ENCODE data around the gene TSPAN14.
A peak's percentile ranks its signal among the peaks of the same experiment; 100 is the strongest.

Gene TSPAN14

DNA sequence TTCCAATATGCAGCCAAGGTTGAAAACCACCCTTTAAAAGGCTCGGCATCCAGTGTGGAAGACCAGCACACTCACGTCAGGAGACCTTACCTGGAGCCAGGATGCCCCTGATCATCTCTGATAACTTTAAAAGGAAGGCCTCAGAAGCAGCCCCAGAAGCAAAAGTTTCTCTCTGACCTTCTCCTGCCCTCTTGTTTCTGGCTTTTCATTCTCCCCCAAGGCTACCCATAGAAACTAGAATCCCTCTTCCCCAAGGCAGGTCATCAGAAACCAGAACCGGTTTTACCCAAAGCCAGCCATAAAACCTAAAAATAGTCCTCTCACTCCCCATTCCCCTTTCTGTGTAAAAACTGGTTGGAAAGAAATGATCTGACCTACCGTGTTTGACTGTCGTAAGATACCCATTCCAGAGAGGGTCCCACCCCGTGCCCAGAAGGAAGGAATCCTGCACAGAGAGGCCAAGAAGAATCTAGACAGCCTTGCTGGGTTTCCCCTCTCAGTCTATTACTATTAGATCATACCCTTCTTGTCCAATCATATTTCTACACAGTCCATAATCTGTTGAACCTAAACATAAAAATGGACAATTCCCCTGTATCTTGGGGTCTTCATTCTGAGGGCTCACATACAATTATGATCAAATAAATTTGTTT is 17.5 kb upstream of the TSPAN14 start:
- DNase-seq (ENCODE audit: low read depth in 1 of 2, low spot score in 1 of 2): peak in 1 of 2 experiments; percentile 45
- no peak for TF ChIP-seq JUND (IDR thresholded peaks at IDR 0.05; ENCODE audit: low read depth)
- in situ Hi-C loops (cut with HindIII; ENCODE audit: low pct_unique_long_range_greater_than_20kb, low sequenced_read_pairs): no loop called here

DNA sequence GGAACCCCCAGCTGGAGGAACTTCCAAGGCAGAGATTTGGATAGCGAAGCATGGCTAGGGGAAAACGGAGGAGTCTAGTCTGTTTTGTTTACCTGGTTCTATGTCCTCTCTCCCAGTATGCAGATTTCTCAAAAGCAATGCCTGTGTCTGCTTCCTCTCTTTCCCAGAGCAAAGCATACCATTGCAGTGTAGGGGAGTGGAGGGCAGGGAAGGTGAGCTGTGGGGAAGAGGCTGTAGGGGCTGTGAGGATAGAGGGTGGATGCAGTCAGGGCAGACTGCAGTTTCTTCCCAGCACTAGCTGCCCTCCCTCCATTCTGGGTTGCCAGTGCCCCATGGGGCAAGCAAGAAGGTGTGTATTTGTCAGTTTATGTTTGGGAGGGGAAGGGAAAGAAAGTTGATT is 16.9 kb upstream of the TSPAN14 start:
- no peak for DNase-seq (ENCODE audit: low read depth in 1 of 2, low spot score in 1 of 2)
- no peak for TF ChIP-seq JUND (IDR thresholded peaks at IDR 0.05; ENCODE audit: low read depth)
- in situ Hi-C loops (cut with HindIII; ENCODE audit: low pct_unique_long_range_greater_than_20kb, low sequenced_read_pairs): no loop called here

DNA sequence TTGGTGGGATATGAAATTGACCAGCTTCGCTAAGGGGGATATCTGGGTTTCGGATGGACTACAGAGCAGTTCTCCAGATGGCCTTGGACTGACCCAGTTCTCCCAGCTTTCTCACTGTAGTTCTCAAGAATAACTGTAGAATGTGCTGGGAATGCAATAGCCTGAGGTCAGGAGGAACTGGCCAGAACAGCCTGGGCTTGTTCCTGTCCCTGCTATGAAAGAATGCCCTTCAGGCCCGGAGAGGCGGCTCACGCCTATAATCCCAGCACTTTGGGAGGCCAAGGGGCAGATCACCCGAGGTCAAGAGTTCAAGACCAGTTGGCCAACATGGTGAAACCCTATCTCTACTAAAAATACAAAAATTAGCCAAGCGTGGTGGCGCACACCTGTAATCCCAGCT is 12.3 kb upstream of the TSPAN14 start:
- in situ Hi-C loops (cut with HindIII; ENCODE audit: low pct_unique_long_range_greater_than_20kb, low sequenced_read_pairs): no loop called here
- DNase-seq (ENCODE audit: low read depth in 1 of 2, low spot score in 1 of 2): peak in 1 of 2 experiments; percentile 56
- TF ChIP-seq JUND (IDR thresholded peaks at IDR 0.05; ENCODE audit: low read depth): no peak

DNA sequence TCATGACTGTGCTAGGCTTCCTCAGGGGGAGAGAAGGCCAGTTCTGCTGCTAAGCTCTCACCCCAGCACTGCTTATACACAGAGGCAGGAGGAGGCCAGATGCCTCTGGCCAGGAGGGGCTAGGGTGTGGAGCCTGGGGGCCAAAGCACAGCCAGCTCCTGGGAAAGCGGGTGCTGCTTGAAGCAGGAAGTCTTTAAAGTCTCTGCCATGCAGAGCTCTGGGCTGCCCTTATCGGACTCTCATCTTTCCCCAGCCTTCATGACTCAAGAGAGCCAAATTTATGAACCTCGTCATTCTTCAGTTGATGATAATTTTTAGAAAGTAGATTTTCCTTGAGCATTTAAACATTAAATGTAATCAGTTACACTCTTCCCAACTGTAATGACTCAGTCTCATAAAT is 11.2 kb upstream of the TSPAN14 start:
- DNase-seq (ENCODE audit: low read depth in 1 of 2, low spot score in 1 of 2): no peak
- in situ Hi-C loops (cut with HindIII; ENCODE audit: low pct_unique_long_range_greater_than_20kb, low sequenced_read_pairs): no loop called here
- TF ChIP-seq JUND (IDR thresholded peaks at IDR 0.05; ENCODE audit: low read depth): no peak

DNA sequence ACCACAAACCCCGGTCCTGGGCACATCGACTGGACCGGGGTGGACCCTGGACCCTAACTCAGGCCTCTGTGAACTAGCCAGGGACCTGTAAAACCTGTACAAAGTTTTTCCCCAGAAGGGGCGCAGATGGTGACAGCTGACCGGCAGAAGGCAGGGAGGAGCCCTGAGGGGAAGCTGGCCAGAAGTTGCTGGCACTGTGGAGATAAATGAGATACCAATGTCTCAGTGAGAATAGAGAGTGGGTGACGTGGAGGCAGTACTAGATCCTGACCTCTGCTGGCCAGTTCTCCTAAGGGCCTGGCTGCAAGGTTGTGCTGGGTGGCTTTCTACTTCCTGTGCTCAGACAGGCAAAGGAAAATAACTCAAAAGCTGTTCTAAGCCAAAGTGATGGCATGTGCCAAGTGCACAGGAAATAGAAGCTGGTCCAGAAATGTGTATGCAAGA is 10.6 kb upstream of the TSPAN14 start:
- TF ChIP-seq JUND (IDR thresholded peaks at IDR 0.05; ENCODE audit: low read depth): no peak
- in situ Hi-C loops (cut with HindIII; ENCODE audit: low pct_unique_long_range_greater_than_20kb, low sequenced_read_pairs): no loop called here
- peak in 1 of 2 experiments; percentile 71 for DNase-seq (ENCODE audit: low read depth in 1 of 2, low spot score in 1 of 2)

DNA sequence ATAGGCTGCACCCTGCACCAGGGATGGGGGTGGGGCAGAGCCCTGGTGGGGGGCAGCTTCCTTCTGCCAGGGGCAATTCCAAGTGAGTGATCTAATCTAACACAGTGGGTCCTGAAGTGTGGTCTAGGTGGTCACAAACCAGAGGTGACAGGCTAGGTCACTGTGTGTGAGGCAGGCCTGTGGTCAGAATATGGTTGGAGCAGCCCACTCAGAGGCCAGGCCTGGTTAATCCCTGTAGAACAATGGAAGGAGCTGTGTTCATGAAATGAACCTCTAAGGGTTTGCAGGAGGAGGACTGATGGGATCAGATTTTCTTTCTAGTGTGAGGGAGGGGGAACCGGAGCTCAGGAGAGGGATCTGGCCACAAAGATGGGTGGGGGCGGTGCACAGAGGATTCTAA is 10.0 kb upstream of the TSPAN14 start:
- no peak for TF ChIP-seq JUND (IDR thresholded peaks at IDR 0.05; ENCODE audit: low read depth)
- in situ Hi-C loops (cut with HindIII; ENCODE audit: low pct_unique_long_range_greater_than_20kb, low sequenced_read_pairs): no loop called here
- no peak for DNase-seq (ENCODE audit: low read depth in 1 of 2, low spot score in 1 of 2)

DNA sequence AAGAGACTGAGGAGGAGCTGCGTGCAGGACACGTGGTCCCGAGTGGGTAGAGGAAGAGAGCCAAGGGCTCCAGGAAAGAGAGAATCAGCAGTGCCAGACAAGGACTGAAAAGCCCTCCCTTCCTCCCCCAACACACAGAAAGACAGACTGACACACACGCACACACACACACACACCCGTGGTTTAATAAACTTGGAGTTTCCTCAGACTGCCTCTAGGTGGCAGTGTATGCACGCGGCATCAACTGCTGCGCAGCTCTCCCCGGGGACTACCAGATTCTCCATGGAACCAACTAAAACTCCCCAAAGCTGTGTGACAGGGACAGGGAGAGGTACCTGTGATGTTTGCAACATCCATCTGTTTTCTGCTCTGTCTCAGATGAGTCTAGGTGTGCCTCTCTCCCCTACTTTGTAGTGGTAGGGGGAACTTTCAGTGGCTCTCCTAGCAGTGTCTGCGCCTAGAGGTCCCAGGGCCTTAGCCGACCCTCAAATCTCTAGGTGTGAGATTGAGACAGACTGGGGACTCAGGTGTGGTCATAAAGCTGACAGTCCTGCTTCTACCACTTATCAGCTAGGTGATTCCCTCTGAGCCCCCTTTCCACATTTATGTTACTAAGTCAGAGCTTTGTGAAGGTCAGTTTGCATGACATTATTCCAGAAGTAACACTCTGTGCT is 9.3 kb upstream of the TSPAN14 start:
- TF ChIP-seq JUND (IDR thresholded peaks at IDR 0.05; ENCODE audit: low read depth): no peak
- in situ Hi-C loops (cut with HindIII; ENCODE audit: low pct_unique_long_range_greater_than_20kb, low sequenced_read_pairs): no loop called here
- peak; percentile 70 to 84 for DNase-seq (ENCODE audit: low read depth in 1 of 2, low spot score in 1 of 2)

DNA sequence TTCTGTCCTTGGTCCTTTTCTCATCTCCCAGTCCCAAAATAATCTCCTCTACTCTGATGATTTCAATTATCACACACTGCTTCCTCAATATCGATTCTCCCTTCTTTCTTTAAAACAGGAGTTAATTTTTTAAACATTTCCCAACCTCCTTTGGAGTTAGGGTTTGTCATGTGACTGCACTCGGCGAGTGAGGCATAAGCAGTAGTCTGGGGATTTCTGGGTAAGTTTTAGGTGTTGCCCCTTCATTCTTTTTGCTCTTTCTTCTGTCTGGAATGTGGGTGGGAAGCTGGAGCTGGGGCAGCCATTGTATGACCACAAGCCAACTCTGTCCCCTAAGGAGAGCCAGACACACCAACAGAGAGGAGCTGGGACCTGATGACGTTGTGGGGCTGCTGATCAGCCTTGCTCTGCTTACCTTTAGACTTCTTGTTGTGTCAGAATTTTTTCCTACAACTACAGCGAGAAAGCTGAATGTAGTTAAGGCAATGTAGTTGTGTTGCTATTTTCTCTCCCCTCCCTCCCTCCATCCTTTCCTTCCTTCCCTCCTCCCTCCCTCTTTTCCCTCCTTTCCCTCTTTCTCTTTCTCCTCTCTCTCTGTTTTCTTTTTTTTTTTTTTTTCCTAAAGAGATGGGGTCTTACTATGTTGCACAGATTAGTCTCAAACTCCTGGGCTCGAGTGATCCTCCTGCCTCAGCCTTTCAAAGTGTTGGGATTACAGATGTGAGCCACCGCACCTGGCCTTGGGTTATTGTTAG is 6.5 kb upstream of the TSPAN14 start:
- no peak for TF ChIP-seq JUND (IDR thresholded peaks at IDR 0.05; ENCODE audit: low read depth)
- DNase-seq (ENCODE audit: low read depth in 1 of 2, low spot score in 1 of 2): no peak
- in situ Hi-C loops (cut with HindIII; ENCODE audit: low pct_unique_long_range_greater_than_20kb, low sequenced_read_pairs): no loop called here

DNA sequence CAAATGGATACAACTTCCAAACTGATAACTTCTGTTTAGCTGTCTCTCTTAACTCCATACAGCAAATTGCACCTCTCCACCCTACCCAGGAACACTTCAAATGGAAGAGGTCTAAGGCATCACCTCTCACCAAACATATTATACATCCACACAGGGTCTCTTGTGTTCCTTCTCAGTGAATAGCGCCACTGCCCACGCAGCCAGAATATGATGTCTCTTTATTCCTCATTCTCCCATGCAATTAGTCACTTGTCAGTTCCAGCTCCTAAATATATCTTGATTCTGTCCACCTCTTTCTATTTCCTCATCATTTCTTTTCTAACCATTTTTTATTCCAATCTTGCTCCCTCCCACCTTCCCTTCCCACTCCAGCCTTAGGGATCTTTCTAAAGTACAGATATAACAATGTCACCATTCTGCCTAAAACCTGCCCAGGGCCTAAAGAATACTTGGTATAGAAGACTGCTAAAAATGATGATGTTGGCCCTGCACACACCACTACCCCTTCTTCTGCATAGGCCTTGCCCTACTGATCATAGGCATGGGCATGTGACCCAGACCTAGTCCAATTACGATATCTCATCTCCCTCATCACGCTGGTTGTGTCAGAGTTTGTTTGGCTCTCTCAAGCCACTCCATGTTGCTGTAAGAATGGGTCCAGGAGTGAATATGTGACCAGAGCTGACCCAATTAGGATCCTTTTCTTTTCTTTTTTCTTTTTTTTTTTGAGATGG is 5.7 kb upstream of the TSPAN14 start:
- no peak for TF ChIP-seq JUND (IDR thresholded peaks at IDR 0.05; ENCODE audit: low read depth)
- DNase-seq (ENCODE audit: low read depth in 1 of 2, low spot score in 1 of 2): no peak
- in situ Hi-C loops (cut with HindIII; ENCODE audit: low pct_unique_long_range_greater_than_20kb, low sequenced_read_pairs): no loop called here

DNA sequence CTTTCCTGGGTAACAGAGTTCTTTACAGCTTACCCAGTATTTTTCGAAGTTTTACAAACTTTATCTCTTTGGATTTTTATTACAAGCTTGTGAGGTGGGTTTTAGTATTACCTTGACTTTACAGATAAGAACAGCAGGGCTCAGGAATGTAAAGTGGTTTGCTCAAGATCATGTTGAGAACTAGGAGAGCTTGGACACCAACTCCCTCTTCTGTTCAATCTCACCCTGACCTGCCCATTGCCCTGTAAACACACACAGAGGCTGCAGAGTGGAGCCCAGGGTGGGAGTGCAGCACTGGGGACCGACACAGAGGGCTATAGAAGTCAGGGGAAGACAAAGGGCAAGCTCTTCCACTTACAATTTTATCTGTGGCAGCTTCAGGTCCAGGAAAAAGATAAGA is 4.6 kb upstream of the TSPAN14 start:
- no peak for TF ChIP-seq JUND (IDR thresholded peaks at IDR 0.05; ENCODE audit: low read depth)
- in situ Hi-C loops (cut with HindIII; ENCODE audit: low pct_unique_long_range_greater_than_20kb, low sequenced_read_pairs): no loop called here

DNA sequence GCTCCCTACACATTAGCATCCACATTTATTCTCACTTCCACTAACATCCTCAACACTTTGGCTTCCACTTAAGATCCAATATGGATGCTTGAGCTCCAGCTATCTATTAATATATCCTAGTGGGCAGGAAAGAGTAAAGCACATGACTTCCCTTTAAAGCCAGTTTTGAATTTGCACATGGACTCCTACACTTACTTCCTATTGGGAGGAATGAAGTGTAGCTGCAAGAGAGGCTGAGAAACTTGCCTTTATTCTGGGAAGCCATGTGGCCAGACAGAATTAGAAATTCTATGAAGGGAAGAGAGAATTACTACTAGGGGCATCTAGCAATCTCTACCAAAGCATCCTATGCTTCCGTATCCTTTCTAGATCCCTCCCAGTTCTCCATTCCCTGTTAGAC is 3.0 kb upstream of the TSPAN14 start:
- no peak for DNase-seq (ENCODE audit: low read depth in 1 of 2, low spot score in 1 of 2)
- TF ChIP-seq JUND (IDR thresholded peaks at IDR 0.05; ENCODE audit: low read depth): no peak
- in situ Hi-C loops (cut with HindIII; ENCODE audit: low pct_unique_long_range_greater_than_20kb, low sequenced_read_pairs): no loop called here

More for the DNA sequence above, 4.6 kb upstream of the TSPAN14 start:
- no peak for DNase-seq (ENCODE audit: low read depth in 1 of 2, low spot score in 1 of 2)

DNA sequence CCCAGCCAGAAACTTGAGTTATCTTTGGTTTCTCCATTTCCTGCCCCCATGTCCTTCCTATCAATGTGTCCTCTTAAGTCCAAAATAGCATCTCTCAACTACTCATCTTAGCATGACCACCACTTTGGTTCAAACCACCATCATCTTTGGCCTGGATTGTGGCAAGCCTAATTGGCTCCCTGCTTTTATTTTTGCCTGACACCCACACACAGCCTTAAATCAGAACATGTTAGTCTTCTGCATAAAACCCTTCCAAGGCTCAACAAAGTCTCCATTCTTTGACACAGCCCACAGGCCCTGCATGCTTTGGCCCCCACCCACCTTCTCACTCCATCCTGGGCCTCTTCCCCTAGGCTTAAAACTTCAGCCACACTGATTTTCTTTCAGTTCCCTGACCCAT is 2.0 kb upstream of the TSPAN14 start:
- in situ Hi-C loops (cut with HindIII; ENCODE audit: low pct_unique_long_range_greater_than_20kb, low sequenced_read_pairs): no loop called here
- DNase-seq (ENCODE audit: low read depth in 1 of 2, low spot score in 1 of 2): no peak
- no peak for TF ChIP-seq JUND (IDR thresholded peaks at IDR 0.05; ENCODE audit: low read depth)

Measured in T47D (cell line).